ENCODE data around the gene TSHZ2. TPM values are rescaled to one million over a fixed set of nuclear protein-coding genes. Genes with fewer than 3 reads are reported as not detected.
"Not testable (repeated sequence)": the region's sequence is repeated elsewhere in the genome, so short reads cannot be mapped to it uniquely, and the experiment has no call there.

Gene TSHZ2
- total RNA-seq, 2 experiments from 2014 or later, result 34.1 to 37.8 TPM

- DNase-seq; H3K4me3 Mint-ChIP-seq; H3K4me1 Mint-ChIP-seq (ENCODE audit: low read depth); H3K27me3 Mint-ChIP-seq (ENCODE audit: low read depth); H3K36me3 Mint-ChIP-seq (ENCODE audit: low read depth); H3K27ac Mint-ChIP-seq; H3K9me3 Mint-ChIP-seq; CTCF ChIA-PET; intact Hi-C loops (cut with micrococcal nuclease): not testable (repeated sequence)
These were observed 564.2 kb downstream of the TSHZ2 start for GRCh38 chr20:53536382-53536781.

- H3K4me1 Mint-ChIP-seq (ENCODE audit: low read depth), result no peaks in the 10 kb centered on the region
- no peaks in the 10 kb centered on the region for H3K27me3 Mint-ChIP-seq (ENCODE audit: low read depth)
- no peak for DNase-seq
- no peaks in the 10 kb centered on the region for H3K9me3 Mint-ChIP-seq
- no peaks in the 10 kb centered on the region for H3K36me3 Mint-ChIP-seq (ENCODE audit: low read depth)
- H3K27ac Mint-ChIP-seq, result no peak overlapping the region
- no peak overlapping the region for H3K4me3 Mint-ChIP-seq
- intact Hi-C loops (cut with micrococcal nuclease), result no loop called here
- CTCF ChIA-PET, result interaction anchor here (0.6 to 1.0 kb wide), 4 partner anchors 29 to 1228 kb away, joined by 3 to 7 read pairs (median 4); no protein-coding TSS in a partner anchor
These were observed 567.4 kb downstream of the TSHZ2 start for GRCh38 chr20:53539516-53539915.

Data from activated naive CD4-positive, alpha-beta T cell treated with anti-CD3 and anti-CD28 coated beads for 36 hours (primary cell).